Stimulated activated CD4-positive, alpha-beta T cell treated with anti-CD3 and anti-CD28 coated beads, Interleukin-4, amount 100 ng/mL, for 1 hour (primary cell): ENCODE measurements around the gene SHISA3.
"Not testable (repeated sequence)": the region's sequence is repeated elsewhere in the genome, so short reads cannot be mapped to it uniquely, and the experiment has no call there.

Source experiments
- DNase-seq: peaks from one replicate; pipeline ENCODE4 v3.0.0-alpha.2; 2020

The SHISA3 gene

GRCh38 chr4:42396752-42397634 is at the start of gene SHISA3:
TSS of gene SHISA3 (plus strand) at chr4:42397488. CDS start at chr4:42398057, 569 bp downstream.
- no peak for DNase-seq

- DNase-seq = no peak
Observed at GRCh38 chr4:42348247-42348646, 49.0 kb upstream of the SHISA3 start.

GRCh38 chr4:42348692-42349091 is 48.6 kb upstream of the SHISA3 start:
- no peak for DNase-seq

- DNase-seq = no peak
Observed at GRCh38 chr4:42350611-42351182, 46.6 kb upstream of the SHISA3 start.

GRCh38 chr4:42352049-42352448 is 45.2 kb upstream of the SHISA3 start:
- DNase-seq = no peak

GRCh38 chr4:42357325-42357724 is 40.0 kb upstream of the SHISA3 start:
- DNase-seq = no peak

- DNase-seq = no peak
Observed at GRCh38 chr4:42359711-42360110, 37.6 kb upstream of the SHISA3 start.

GRCh38 chr4:42360256-42360669 is 37.0 kb upstream of the SHISA3 start:
- DNase-seq = no peak

- DNase-seq = no peak
Observed at GRCh38 chr4:42361456-42361855, 35.8 kb upstream of the SHISA3 start.

- DNase-seq = no peak
Observed at GRCh38 chr4:42362591-42362990, 34.7 kb upstream of the SHISA3 start.

- no peak for DNase-seq
Observed at GRCh38 chr4:42363614-42364013, 33.7 kb upstream of the SHISA3 start.

- no peak for DNase-seq
Observed at GRCh38 chr4:42364266-42365053, 32.8 kb upstream of the SHISA3 start.

- no peak for DNase-seq
Observed at GRCh38 chr4:42366959-42367358, 30.3 kb upstream of the SHISA3 start.

GRCh38 chr4:42369489-42369888 is 27.8 kb upstream of the SHISA3 start:
- DNase-seq = no peak

- DNase-seq = no peak
Observed at GRCh38 chr4:42371305-42372252, 25.7 kb upstream of the SHISA3 start.

GRCh38 chr4:42372303-42372702 is 25.0 kb upstream of the SHISA3 start:
- DNase-seq = not testable (repeated sequence)

GRCh38 chr4:42377497-42377896 is 19.8 kb upstream of the SHISA3 start:
- no peak for DNase-seq

GRCh38 chr4:42381666-42382065 is 15.6 kb upstream of the SHISA3 start:
- no peak for DNase-seq

GRCh38 chr4:42385516-42385915 is 11.8 kb upstream of the SHISA3 start:
- DNase-seq = no peak

GRCh38 chr4:42390622-42391354 is 6.5 kb upstream of the SHISA3 start:
- no peak for DNase-seq

- DNase-seq = no peak
Observed at GRCh38 chr4:42391355-42391664, 6.0 kb upstream of the SHISA3 start.

GRCh38 chr4:42391981-42392380 is 5.3 kb upstream of the SHISA3 start:
- DNase-seq = no peak
